Spleen (tissue), 11 donors: Measurements from ENCODE around the gene ZNF76. TPM values are rescaled to one million over a fixed set of nuclear protein-coding genes. Genes with fewer than 3 reads are reported as not detected.

Source experiments
- DNase-seq: peaks from one replicate; pipeline ENCODE4 v3.0.0-alpha.2; 2020
- H3K27ac ChIP-seq, 8 donors: fragments of 200-600 bp; sonication (generic) in 7 of 8; 1 replicate in 4 of 8; 2 replicates in 4 of 8; pipeline versions ENCODE4 v1.5.0 to v1.8.0; 2016 to 2021; ENCODE audit warnings: inconsistent platforms in 4 of 8, mild to moderate bottlenecking in 4 of 8, moderate library complexity in 1 of 8
- H3K27me3 ChIP-seq, 7 donors: fragments of 200-600 bp; sonication (generic) in 6 of 7; replicated peaks in 1 of 7; 1 replicate in 4 of 7; 2 replicates in 3 of 7; pipeline versions ENCODE4 v1.5.0 to v1.8.0; 2016 to 2021; ENCODE audit warnings: inconsistent platforms in 3 of 7, mild to moderate bottlenecking in 1 of 7
- H3K36me3 ChIP-seq, 6 donors: fragments of 200-600 bp; sonication (generic) in 5 of 6; 1 replicate in 4 of 6; 2 replicates in 2 of 6; pipeline versions ENCODE4 v1.5.0 to v1.8.0; 2016 to 2021; ENCODE audit warnings: inconsistent platforms in 2 of 6
- H3K4me1 ChIP-seq, 6 donors: fragments of 200-600 bp; sonication (generic) in 5 of 6; 1 replicate in 3 of 6; 2 replicates in 3 of 6; pipeline versions ENCODE4 v1.5.0 to v1.8.0; 2016 to 2021; ENCODE audit warnings: inconsistent platforms in 3 of 6
- H3K4me3 ChIP-seq, 8 donors: fragments of 200-600 bp; sonication (generic) in 7 of 8; 1 replicate in 4 of 8; 2 replicates in 4 of 8; pipeline versions ENCODE4 v1.5.0 to v1.8.0; 2016 to 2021; ENCODE audit warnings: inconsistent platforms in 4 of 8, mild to moderate bottlenecking in 4 of 8, moderate library complexity in 2 of 8
- H3K9me3 ChIP-seq, 8 donors: fragments of 200-600 bp; sonication (generic) in 7 of 8; 1 replicate in 4 of 8; 2 replicates in 4 of 8; pipeline versions ENCODE4 v1.5.0 to v1.8.0; 2016 to 2021; ENCODE audit warnings: inconsistent platforms in 4 of 8
- CTCF ChIP-seq, 11 experiments: fragments of 200-600 bp in 7 of 11; fragments of 450-650 bp in 4 of 11; sonication (generic) in 4 of 11; IDR thresholded peaks in 8 of 11; conservative IDR thresholded peaks in 3 of 11; 1 replicate in 7 of 11; 2 replicates in 4 of 11; pipeline versions ENCODE4 v1.4.0 to v1.8.0; 2016 to 2021; ENCODE audit warnings: antibody characterized with exemption in 11 of 11, inconsistent platforms in 4 of 11, mild to moderate bottlenecking in 1 of 11
- POLR2A ChIP-seq, 3 donors: fragments of 450-650 bp; IDR thresholded peaks; one replicate each; pipeline ENCODE4 v1.5.1; 2017; ENCODE audit warnings: antibody characterized with exemption in 3 of 3, mild to moderate bottlenecking in 1 of 3
- POLR2AphosphoS5 ChIP-seq, 3 donors: sonication (generic); formaldehyde crosslinking; IDR thresholded peaks; one replicate each; pipeline ENCODE4 v1.5.1; 2017; ENCODE audit warnings: antibody characterized with exemption in 3 of 3
- WGBS, 5 donors: extraction: QIAGEN DNeasy Blood & Tissue Kit in 3 of 5; methylation state at CpG; one replicate each; pipeline versions ENCODE4 v1.1.5 to v1.1.7; 2013 to 2018; 5-methylcytosine and 5-hydroxymethylcytosine counted together
- intact Hi-C: fragments of 100-400 bp; cut with DNase I; formaldehyde crosslinking; loops from one replicate; pipeline ENCODE4 v1.15.0; 2023; ENCODE audit warnings: low total_unique reads
- polyA plus RNA-seq, 3 donors: library from polyadenylated mRNA; stranded (reverse); fragments of 200-250 nt; gene quantifications; one replicate each; pipeline ENCODE4 v1.2.1, GENCODE V29; 2013
- total RNA-seq, 7 donors: library from RNA; depleted of rRNA in 3 of 7; stranded (reverse); fragments of >200 nt in 3 of 7; fragmentation: NEBNext Ultra II Directional in 4 of 7; extraction: Animal tissue kit (Norgen Biotek cat#: 25700) in 4 of 7; gene quantifications; one replicate each; pipeline versions ENCODE4 v1.1.0 to v1.2.1, GENCODE V29; 2016 to 2021
- donor health status: healthy with polysubstance abuse.
- donor health status: DM: no; HTN: no; CAD: no; lungs with moderate emphysema.
- donor health status: DM: no; HTN: no; CAD: no.
- donor health status: Bipolar disorder and iron deficiency.
- donor health status: healthy.
- donor health status: DM: no; HTN: no; CAD: no.
- donor health status: DM: yes; HTN: yes; CAD: no.

Gene ZNF76
- total and polyA plus RNA-seq, 10 donors: 25.6 to 80.0 (median 57.8) TPM

- WGBS, 5 donors: 82 to 87% (median 86%) methylated on average over 11 to 19 of the region's 19 CpGs
- DNase-seq: peak; percentile 79
- H3K9me3 ChIP-seq: no peaks in the 10 kb centered on the region
Measured at GRCh38 chr6:35312076-35312800, 52.7 kb downstream of the ZNF76 start.

DNA sequence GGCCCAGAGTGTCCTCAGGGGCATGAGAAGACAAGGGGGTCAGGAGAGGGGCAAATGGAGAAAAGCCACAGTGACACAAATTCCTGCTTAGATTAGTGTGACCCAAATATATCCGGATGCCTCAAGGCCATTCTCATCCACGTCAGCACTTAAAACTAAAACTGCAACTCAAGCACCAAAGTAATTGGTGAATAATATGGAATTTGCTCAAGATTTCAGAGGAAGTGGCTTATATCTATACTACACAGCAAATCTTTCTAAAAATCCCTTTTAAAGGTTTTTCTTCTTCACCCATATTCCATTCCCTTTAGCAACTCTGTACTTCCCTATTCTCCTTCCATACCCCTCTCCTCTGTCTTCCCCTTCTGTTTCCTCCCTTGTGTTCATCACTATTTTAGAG lies 53.3 kb downstream of the ZNF76 start:
- Histone ChIP-seq H3K27ac (peak overlapping the region in 6 of 8 donors; percentile 20 to 92 (median 86)), H3K4me1 (peaks cover 25 to 78% (median 49%) of the 10 kb centered on the region in 6 donors), H3K36me3 (peaks cover 0 to 69% (median 15%) of the 10 kb centered on the region in 6 donors), H3K27me3 (no peaks in the 10 kb centered on the region), H3K4me3 (peak overlapping the region in 1 of 8 donors; percentile 57), H3K9me3 (no peaks in the 10 kb centered on the region)
- intact Hi-C loops: no loop called here
- WGBS, 5 donors: 21 to 54% (median 28%) methylated on average over 2 of the region's 2 CpGs
- no peak for DNase-seq
- TF ChIP-seq POLR2AphosphoS5 (IDR thresholded peaks at IDR 0.05) (no peak), POLR2A (IDR thresholded peaks at IDR 0.05) (no peak), CTCF (IDR thresholded peaks at IDR 0.05 in 8 of 11, conservative IDR thresholded peaks at IDR 0.05 in 3 of 11) (no peak)

More at GRCh38 chr6:35312076-35312800, 52.7 kb downstream of the ZNF76 start:
- Histone ChIP-seq H3K27me3 (no peaks in the 10 kb centered on the region), H3K4me1 (peaks cover 25 to 84% (median 49%) of the 10 kb centered on the region in 6 donors), H3K36me3 (peaks cover 0 to 64% (median 10%) of the 10 kb centered on the region in 6 donors), H3K27ac (peak overlapping the region; percentile 75 to 92 (median 84)), H3K4me3 (peak overlapping the region in 3 of 8 donors; percentile 6 to 57 (median 13))
- intact Hi-C loops: no loop called here
- peak in 1 of 3 donors; percentile 54 for TF ChIP-seq POLR2AphosphoS5 (IDR thresholded peaks at IDR 0.05)
- TF ChIP-seq CTCF (IDR thresholded peaks at IDR 0.05 in 8 of 11, conservative IDR thresholded peaks at IDR 0.05 in 3 of 11): no peak
- TF ChIP-seq POLR2A (IDR thresholded peaks at IDR 0.05): no peak

- H3K9me3 ChIP-seq: no peaks in the 10 kb centered on the region
- peak overlapping the region in 1 of 8 donors; percentile 32 for H3K27ac ChIP-seq
- H3K36me3 ChIP-seq: peaks cover 0 to 89% (median 56%) of the 10 kb centered on the region in 6 donors
Measured at GRCh38 chr6:35317483-35318195, 58.1 kb downstream of the ZNF76 start.

GRCh38 chr6:35318196-35319171 lies 58.9 kb downstream of the ZNF76 start:
- Histone ChIP-seq H3K4me3 (peak overlapping the region; percentile 5 to 65 (median 40)), H3K36me3 (peaks cover 0 to 90% (median 55%) of the 10 kb centered on the region in 6 donors), H3K9me3 (no peaks in the 10 kb centered on the region), H3K27me3 (no peaks in the 10 kb centered on the region), H3K4me1 (peaks cover under 1 to 35% (median 5%) of the 10 kb centered on the region in 6 donors), H3K27ac (peak overlapping the region in 1 of 8 donors; percentile 32)
- TF ChIP-seq POLR2A (IDR thresholded peaks at IDR 0.05): no peak
- TF ChIP-seq CTCF (IDR thresholded peaks at IDR 0.05 in 8 of 11, conservative IDR thresholded peaks at IDR 0.05 in 3 of 11): no peak
- TF ChIP-seq POLR2AphosphoS5 (IDR thresholded peaks at IDR 0.05): peak in 2 of 3 donors; percentile 34 to 70
- 64 to 89% (median 80%) methylated on average over 54 to 55 of the region's 55 CpGs for WGBS, 5 donors
- intact Hi-C loops: no loop called here
- no peak for DNase-seq

More at GRCh38 chr6:35317483-35318195, 58.1 kb downstream of the ZNF76 start:
- intact Hi-C loops: no loop called here
- Histone ChIP-seq H3K4me3 (peak overlapping the region in 7 of 8 donors; percentile 36 to 65 (median 40)), H3K4me1 (peaks cover 5 to 43% (median 12%) of the 10 kb centered on the region in 6 donors), H3K27me3 (no peaks in the 10 kb centered on the region)
- 70 to 81% (median 74%) methylated on average over 18 to 28 of the region's 28 CpGs for WGBS, 5 donors
- no peak for DNase-seq
- TF ChIP-seq POLR2A (IDR thresholded peaks at IDR 0.05) (no peak), POLR2AphosphoS5 (IDR thresholded peaks at IDR 0.05) (peak in 1 of 3 donors; percentile 56)
